Mesendoderm (in vitro differentiated cells): Measurements from ENCODE around the gene KIF2B. TPM values are rescaled to one million over a fixed set of nuclear protein-coding genes. Genes with fewer than 3 reads are reported as not detected.

ENCODE experiments used
- DNase-seq: peaks from one replicate; pipeline ENCODE4 v3.0.0; 2013
- H2AK5ac ChIP-seq: 2 replicates; pipeline ENCODE4 v1.6.1; 2013; ENCODE audit warnings: low read length, inconsistent platforms
- H2BK120ac ChIP-seq: 2 replicates; pipeline ENCODE4 v1.6.1; 2013; ENCODE audit warnings: low read depth, mild to moderate bottlenecking, low read length, moderate library complexity, mixed read lengths
- H2BK15ac ChIP-seq: replicated peaks from 2 replicates; pipeline ENCODE4 v1.6.1; 2013; ENCODE audit warnings: low read depth, mild to moderate bottlenecking, moderate library complexity
- H2BK5ac ChIP-seq: 2 replicates; pipeline ENCODE4 v1.6.1; 2013; ENCODE audit warnings: low read length, inconsistent platforms
- H3K18ac ChIP-seq: 2 replicates; pipeline ENCODE4 v1.6.1; 2013; ENCODE audit warnings: mild to moderate bottlenecking, low read length, mixed read lengths
- H3K23ac ChIP-seq: one replicate; pipeline ENCODE4 v1.6.1; 2013; ENCODE audit warnings: low read length
- H3K27ac ChIP-seq: 2 replicates; pipeline ENCODE4 v1.5.1; 2013; ENCODE audit warnings: low read depth, mild to moderate bottlenecking, inconsistent platforms, low read length, moderate library complexity
- H3K27me3 ChIP-seq: 2 replicates; pipeline ENCODE4 v1.6.1; 2013; ENCODE audit warnings: low read length, control low read depth, mild to moderate bottlenecking, inconsistent platforms; ENCODE audit not compliant: insufficient read depth, poor library complexity
- H3K36me3 ChIP-seq: 2 replicates; pipeline ENCODE4 v1.6.1; 2013; ENCODE audit warnings: low read length, inconsistent platforms; ENCODE audit not compliant: control insufficient read depth, insufficient read depth
- H3K4ac ChIP-seq: one replicate; pipeline ENCODE4 v1.6.1; 2013; ENCODE audit warnings: low read depth, mild to moderate bottlenecking, low read length, moderate library complexity
- H3K4me1 ChIP-seq: 2 replicates; pipeline ENCODE4 v1.6.1; 2013; ENCODE audit warnings: low read depth, low read length, inconsistent platforms; ENCODE audit not compliant: control insufficient read depth
- H3K4me2 ChIP-seq: 2 replicates; pipeline ENCODE4 v1.6.1; 2013; ENCODE audit warnings: low read length
- H3K4me3 ChIP-seq: 2 replicates; pipeline ENCODE4 v1.5.1; 2013; ENCODE audit warnings: mild to moderate bottlenecking, low read length
- H3K56ac ChIP-seq: one replicate; pipeline ENCODE4 v1.6.1; 2013; ENCODE audit warnings: low read length
- H3K79me1 ChIP-seq: 2 replicates; pipeline ENCODE4 v1.6.1; 2013; ENCODE audit warnings: low read length, inconsistent platforms
- H3K79me2 ChIP-seq: 2 replicates; pipeline ENCODE4 v1.6.1; 2013; ENCODE audit warnings: mild to moderate bottlenecking, low read length; ENCODE audit not compliant: control insufficient read depth, insufficient read depth
- H3K9ac ChIP-seq: 2 replicates; pipeline ENCODE4 v1.6.1; 2013; ENCODE audit warnings: low read length, inconsistent platforms
- H4K5ac ChIP-seq: one replicate; pipeline ENCODE4 v1.6.1; 2013; ENCODE audit warnings: low read length
- H4K8ac ChIP-seq: one replicate; pipeline ENCODE4 v1.6.1; 2013; ENCODE audit warnings: low read depth, mild to moderate bottlenecking, control low read depth, low read length, moderate library complexity
- WGBS: extraction: QIAGEN DNeasy Blood & Tissue Kit; methylation state at CpG from one replicate; pipeline ENCODE4 v1.1.7; 2013; ENCODE audit warnings: low lambda C conversion rate, missing lambda C conversion rate; ENCODE audit not compliant: insufficient coverage; ENCODE audit errors: extremely low coverage; 5-methylcytosine and 5-hydroxymethylcytosine counted together
- polyA plus RNA-seq, 2 experiments: library from polyadenylated mRNA; stranded (reverse); fragments of 200-250 nt; gene quantifications; one replicate each; pipeline ENCODE4 v1.2.3, GENCODE V29; 2013

Gene KIF2B
- polyA plus RNA-seq (2013, experiment 1 of 2) = not detected
- not detected for polyA plus RNA-seq (2013, experiment 2 of 2)

- Histone ChIP-seq H3K79me1 (no peaks in the 10 kb centered on the region), H3K36me3 (no peaks in the 10 kb centered on the region), H3K27ac (no peak within 1 kb of the TSS), H4K5ac (no peak within 1 kb of the TSS), H2BK120ac (no peak within 1 kb of the TSS), H2AK5ac (no peak within 1 kb of the TSS), H3K18ac (no peak within 1 kb of the TSS), H2BK15ac (no peak within 1 kb of the TSS), H3K4me1 (no peaks in the 10 kb centered on the region), H3K79me2 (no peaks in the 10 kb centered on the region), H3K56ac (no peak within 1 kb of the TSS), H3K27me3 (no peaks in the 10 kb centered on the region), H4K8ac (no peak within 1 kb of the TSS), H3K4ac (no peak within 1 kb of the TSS), H3K4me3 (no peak within 1 kb of the TSS), H2BK5ac (no peak within 1 kb of the TSS), H3K9ac (no peak within 1 kb of the TSS), H3K4me2 (no peak within 1 kb of the TSS), H3K23ac (no peak within 1 kb of the TSS)
- no CpG with 5 or more reads among the region's 17 CpGs for WGBS
- no peak for DNase-seq
Observed at GRCh38 chr17:53822764-53823163, at the start of gene KIF2B. TSS of gene KIF2B (plus strand) at chr17:53822927. CDS start at chr17:53823034, 107 bp downstream.

- DNase-seq = no peak
- no peaks in the 10 kb centered on the region for H3K36me3 ChIP-seq
Observed at GRCh38 chr17:53780320-53780719, 42.4 kb upstream of the KIF2B start.

DNA sequence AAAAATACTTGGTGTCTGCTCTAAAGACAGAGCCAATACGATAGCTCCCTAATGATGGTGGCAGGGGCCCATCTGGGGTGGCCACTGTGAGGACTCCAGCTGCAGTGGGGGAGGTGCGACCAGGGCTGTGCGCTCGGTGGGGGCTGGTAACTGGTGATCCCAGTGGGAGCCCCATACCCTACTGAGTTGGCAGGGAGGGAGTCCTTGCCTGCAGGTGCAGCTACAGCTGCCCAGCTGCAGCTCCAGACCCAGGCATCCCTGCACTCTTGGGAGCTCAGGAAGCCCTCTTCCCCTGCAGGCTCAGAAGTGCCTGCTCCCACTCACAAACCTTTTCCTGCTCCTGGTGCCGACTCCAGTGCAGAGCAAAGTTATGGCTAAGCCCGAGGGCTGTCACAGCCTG lies 31.2 kb upstream of the KIF2B start:
- Histone ChIP-seq H3K27ac (no peak overlapping the region), H2BK120ac (no peak overlapping the region), H4K5ac (no peak overlapping the region), H3K79me1 (no peaks in the 10 kb centered on the region), H3K18ac (no peak overlapping the region), H3K23ac (no peak overlapping the region), H2AK5ac (no peak overlapping the region), H3K27me3 (no peaks in the 10 kb centered on the region), H3K4ac (no peak overlapping the region), H3K4me2 (no peak overlapping the region), H3K79me2 (no peaks in the 10 kb centered on the region), H4K8ac (no peak overlapping the region), H3K4me1 (no peaks in the 10 kb centered on the region), H3K36me3 (no peaks in the 10 kb centered on the region), H3K4me3 (no peak overlapping the region), H3K56ac (no peak overlapping the region), H3K9ac (no peak overlapping the region), H2BK5ac (no peak overlapping the region), H2BK15ac (no peak overlapping the region)
- no peak for DNase-seq
- whole genome bisulfite sequencing = no CpG with 5 or more reads among the region's 6 CpGs

More at GRCh38 chr17:53780320-53780719, 42.4 kb upstream of the KIF2B start:
- WGBS = no CpG with 5 or more reads among the region's 2 CpGs
- Histone ChIP-seq H2BK15ac (no peak overlapping the region), H3K79me2 (no peaks in the 10 kb centered on the region), H3K27me3 (no peaks in the 10 kb centered on the region), H3K23ac (no peak overlapping the region), H3K4me3 (no peak overlapping the region), H3K56ac (no peak overlapping the region), H3K18ac (no peak overlapping the region), H3K4me2 (no peak overlapping the region), H3K4me1 (no peaks in the 10 kb centered on the region), H2BK120ac (no peak overlapping the region), H4K5ac (no peak overlapping the region), H3K4ac (no peak overlapping the region), H3K79me1 (no peaks in the 10 kb centered on the region), H3K9ac (no peak overlapping the region), H2BK5ac (no peak overlapping the region), H2AK5ac (no peak overlapping the region), H3K27ac (no peak overlapping the region), H4K8ac (no peak overlapping the region)

GRCh38 chr17:53792451-53792850 lies 30.3 kb upstream of the KIF2B start:
- H2BK15ac ChIP-seq = no peak overlapping the region
- H3K23ac ChIP-seq = no peak overlapping the region
- no peak overlapping the region for H3K9ac ChIP-seq
- H2AK5ac ChIP-seq = no peak overlapping the region
- H3K27me3 ChIP-seq = no peaks in the 10 kb centered on the region
- H3K79me1 ChIP-seq = no peaks in the 10 kb centered on the region
- no peaks in the 10 kb centered on the region for H3K79me2 ChIP-seq
- H3K27ac ChIP-seq = no peak overlapping the region
- no peak overlapping the region for H3K4ac ChIP-seq
- no peak overlapping the region for H2BK5ac ChIP-seq
- WGBS = no CpG with 5 or more reads among the region's 5 CpGs
- no peak overlapping the region for H3K18ac ChIP-seq
- H4K5ac ChIP-seq = no peak overlapping the region
- no peaks in the 10 kb centered on the region for H3K4me1 ChIP-seq
- no peak overlapping the region for H4K8ac ChIP-seq
- H2BK120ac ChIP-seq = no peak overlapping the region
- no peak overlapping the region for H3K56ac ChIP-seq
- no peak overlapping the region for H3K4me2 ChIP-seq
- no peak for DNase-seq
- H3K36me3 ChIP-seq = no peaks in the 10 kb centered on the region
- no peak overlapping the region for H3K4me3 ChIP-seq

GRCh38 chr17:53792997-53793396 lies 29.7 kb upstream of the KIF2B start:
- H2BK15ac ChIP-seq = no peak overlapping the region
- no CpG with 5 or more reads among the region's 5 CpGs for WGBS
- no peak overlapping the region for H3K9ac ChIP-seq
- H3K4me3 ChIP-seq = no peak overlapping the region
- no peak overlapping the region for H3K23ac ChIP-seq
- no peaks in the 10 kb centered on the region for H3K79me2 ChIP-seq
- H3K4ac ChIP-seq = no peak overlapping the region
- no peaks in the 10 kb centered on the region for H3K79me1 ChIP-seq
- H4K5ac ChIP-seq = no peak overlapping the region
- H3K4me2 ChIP-seq = no peak overlapping the region
- H3K27me3 ChIP-seq = no peaks in the 10 kb centered on the region
- no peak overlapping the region for H3K27ac ChIP-seq
- H3K56ac ChIP-seq = no peak overlapping the region
- no peak overlapping the region for H2BK5ac ChIP-seq
- H2BK120ac ChIP-seq = no peak overlapping the region
- H3K18ac ChIP-seq = no peak overlapping the region
- no peak for DNase-seq
- no peaks in the 10 kb centered on the region for H3K4me1 ChIP-seq
- no peak overlapping the region for H2AK5ac ChIP-seq
- H3K36me3 ChIP-seq = no peaks in the 10 kb centered on the region
- no peak overlapping the region for H4K8ac ChIP-seq

GRCh38 chr17:53794875-53795274 lies 27.9 kb upstream of the KIF2B start:
- H3K18ac ChIP-seq = no peak overlapping the region
- H3K79me2 ChIP-seq = no peaks in the 10 kb centered on the region
- no peaks in the 10 kb centered on the region for H3K36me3 ChIP-seq
- no peaks in the 10 kb centered on the region for H3K79me1 ChIP-seq
- no peaks in the 10 kb centered on the region for H3K27me3 ChIP-seq
- no peak overlapping the region for H3K4me3 ChIP-seq
- H3K56ac ChIP-seq = no peak overlapping the region
- no peak overlapping the region for H2AK5ac ChIP-seq
- no peak overlapping the region for H3K4me2 ChIP-seq
- no peak overlapping the region for H3K4ac ChIP-seq
- H2BK120ac ChIP-seq = no peak overlapping the region
- no peak overlapping the region for H3K23ac ChIP-seq
- no peak overlapping the region for H4K8ac ChIP-seq
- no peaks in the 10 kb centered on the region for H3K4me1 ChIP-seq
- H4K5ac ChIP-seq = no peak overlapping the region
- no peak overlapping the region for H2BK15ac ChIP-seq
- no peak overlapping the region for H3K27ac ChIP-seq
- no peak overlapping the region for H3K9ac ChIP-seq
- no peak for DNase-seq
- H2BK5ac ChIP-seq = no peak overlapping the region
